Activated CD8-positive, alpha-beta T cell treated with anti-CD3 and anti-CD28 coated beads for 36 hours (primary cell): Measurements from ENCODE around the gene UBE2D1. TPM values are rescaled to one million over a fixed set of nuclear protein-coding genes. Genes with fewer than 3 reads are reported as not detected.
A peak's percentile ranks its signal among the peaks of the same experiment; 100 is the strongest.

Experiments
- ATAC-seq: fragments of 200-7000 bp; cut with Tn5 transposase; one replicate; pipeline ENCODE4 v1.10.0; 2021; ENCODE audit warnings: mild to moderate bottlenecking, moderate library complexity
- CTCF ChIA-PET: fragments of 350-600 bp; sonication (Branson Sonifier 250); formaldehyde crosslinking; loops from one replicate; lab custom pipeline; 2021; ENCODE audit warnings: antibody characterized with exemption; lab: Charles Lee
- POLR2A ChIA-PET: fragments of 350-600 bp; sonication (Branson Sonifier 250); formaldehyde crosslinking; loops from one replicate; lab custom pipeline; 2021; ENCODE audit warnings: antibody characterized with exemption; lab: Charles Lee
- DNase-seq: peaks from one replicate; pipeline ENCODE4 v3.0.0-alpha.2; 2020
- H3K27ac Mint-ChIP-seq: one replicate; pipeline ENCODE4 v1.8.0; 2021; ENCODE audit warnings: mild to moderate bottlenecking, mixed read lengths
- H3K27me3 Mint-ChIP-seq: one replicate; pipeline ENCODE4 v1.8.0; 2021; ENCODE audit warnings: mixed read lengths
- H3K36me3 Mint-ChIP-seq: one replicate; pipeline ENCODE4 v1.8.0; 2021; ENCODE audit warnings: low read depth, mixed read lengths
- H3K4me1 Mint-ChIP-seq: one replicate; pipeline ENCODE4 v1.8.0; 2021; ENCODE audit warnings: low read depth, mixed read lengths
- H3K4me3 Mint-ChIP-seq: one replicate; pipeline ENCODE4 v1.8.0; 2021; ENCODE audit warnings: mild to moderate bottlenecking, moderate library complexity, mixed read lengths
- H3K9me3 Mint-ChIP-seq: one replicate; pipeline ENCODE4 v1.8.0; 2021; ENCODE audit warnings: mixed read lengths
- intact Hi-C: fragments of 100-400 bp; cut with micrococcal nuclease; formaldehyde crosslinking; loops from one replicate; pipeline ENCODE4 v1.10.0; 2022
- total RNA-seq, 2 experiments: library from RNA; stranded (reverse); gene quantifications; one replicate each; pipeline ENCODE4 v1.2.3, GENCODE V29; 2021
- TF ChIP-seq, protein P1 (sequence below): fragments of 200-600 bp; IDR thresholded peaks from one replicate; pipeline ENCODE4 v1.8.0; 2022; ENCODE audit warnings: antibody characterized with exemption, mild to moderate bottlenecking

UBE2D1 gene
- total RNA-seq, 2 experiments from 2014 or later, result 12.1 to 12.8 TPM

- DNase-seq (no peak), ATAC-seq (no peak)
- TF ChIP-seq, protein P1, sequence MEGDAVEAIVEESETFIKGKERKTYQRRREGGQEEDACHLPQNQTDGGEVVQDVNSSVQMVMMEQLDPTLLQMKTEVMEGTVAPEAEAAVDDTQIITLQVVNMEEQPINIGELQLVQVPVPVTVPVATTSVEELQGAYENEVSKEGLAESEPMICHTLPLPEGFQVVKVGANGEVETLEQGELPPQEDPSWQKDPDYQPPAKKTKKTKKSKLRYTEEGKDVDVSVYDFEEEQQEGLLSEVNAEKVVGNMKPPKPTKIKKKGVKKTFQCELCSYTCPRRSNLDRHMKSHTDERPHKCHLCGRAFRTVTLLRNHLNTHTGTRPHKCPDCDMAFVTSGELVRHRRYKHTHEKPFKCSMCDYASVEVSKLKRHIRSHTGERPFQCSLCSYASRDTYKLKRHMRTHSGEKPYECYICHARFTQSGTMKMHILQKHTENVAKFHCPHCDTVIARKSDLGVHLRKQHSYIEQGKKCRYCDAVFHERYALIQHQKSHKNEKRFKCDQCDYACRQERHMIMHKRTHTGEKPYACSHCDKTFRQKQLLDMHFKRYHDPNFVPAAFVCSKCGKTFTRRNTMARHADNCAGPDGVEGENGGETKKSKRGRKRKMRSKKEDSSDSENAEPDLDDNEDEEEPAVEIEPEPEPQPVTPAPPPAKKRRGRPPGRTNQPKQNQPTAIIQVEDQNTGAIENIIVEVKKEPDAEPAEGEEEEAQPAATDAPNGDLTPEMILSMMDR, result no peak
- Mint-ChIP-seq H3K9me3 (no peaks in the 10 kb centered on the region), H3K36me3 (peaks cover 16% of the 10 kb centered on the region), H3K27me3 (no peaks in the 10 kb centered on the region), H3K27ac (no peak overlapping the region), H3K4me3 (no peak overlapping the region), H3K4me1 (peaks cover 24% of the 10 kb centered on the region)
- intact Hi-C loops, result loop anchor here (5.0 to 10.0 kb wide), 2 partner anchors 45 to 118 kb away; partner anchors contain the start of genes CISD1, IPMK and UBE2D1
- ChIA-PET POLR2A (interaction anchor here (0.7 kb wide), 1 partner anchor 57 kb away, joined by 4 read pairs; no protein-coding TSS in a partner anchor), CTCF (interaction anchor here (3.5 kb wide), 1 partner anchor 83 kb away, joined by 13 read pairs; no protein-coding TSS in a partner anchor)
Observed at GRCh38 chr10:58382489-58382995, 47.7 kb downstream of the UBE2D1 start.

- Mint-ChIP-seq H3K4me1 (peaks cover 33% of the 10 kb centered on the region), H3K9me3 (no peaks in the 10 kb centered on the region), H3K27ac (no peak overlapping the region), H3K36me3 (peaks cover 28% of the 10 kb centered on the region), H3K4me3 (peak overlapping the region; percentile 92), H3K27me3 (no peaks in the 10 kb centered on the region)
- ATAC-seq (no peak), DNase-seq (no peak)
- TF ChIP-seq, protein P1, result no peak
- intact Hi-C loops, result loop anchor here (2.0 to 10.0 kb wide), 3 partner anchors 47 to 119 kb away; partner anchors contain the start of genes CISD1, IPMK and UBE2D1
- CTCF ChIA-PET, result interaction anchor here (0.9 to 4.7 kb wide), 12 partner anchors 9 to 1524 kb away, joined by 3 to 64 read pairs (median 6); partner anchors contain the start of gene UBE2D1
- POLR2A ChIA-PET, result interaction anchor here (1.0 to 1.6 kb wide), 3 partner anchors 31 to 83 kb away, joined by 3 read pairs; no protein-coding TSS in a partner anchor
Observed at GRCh38 chr10:58384095-58384494, 49.3 kb downstream of the UBE2D1 start.

GRCh38 chr10:58384544-58384998, 49.8 kb downstream of the UBE2D1 start:
- ATAC-seq, result no peak

DNA sequence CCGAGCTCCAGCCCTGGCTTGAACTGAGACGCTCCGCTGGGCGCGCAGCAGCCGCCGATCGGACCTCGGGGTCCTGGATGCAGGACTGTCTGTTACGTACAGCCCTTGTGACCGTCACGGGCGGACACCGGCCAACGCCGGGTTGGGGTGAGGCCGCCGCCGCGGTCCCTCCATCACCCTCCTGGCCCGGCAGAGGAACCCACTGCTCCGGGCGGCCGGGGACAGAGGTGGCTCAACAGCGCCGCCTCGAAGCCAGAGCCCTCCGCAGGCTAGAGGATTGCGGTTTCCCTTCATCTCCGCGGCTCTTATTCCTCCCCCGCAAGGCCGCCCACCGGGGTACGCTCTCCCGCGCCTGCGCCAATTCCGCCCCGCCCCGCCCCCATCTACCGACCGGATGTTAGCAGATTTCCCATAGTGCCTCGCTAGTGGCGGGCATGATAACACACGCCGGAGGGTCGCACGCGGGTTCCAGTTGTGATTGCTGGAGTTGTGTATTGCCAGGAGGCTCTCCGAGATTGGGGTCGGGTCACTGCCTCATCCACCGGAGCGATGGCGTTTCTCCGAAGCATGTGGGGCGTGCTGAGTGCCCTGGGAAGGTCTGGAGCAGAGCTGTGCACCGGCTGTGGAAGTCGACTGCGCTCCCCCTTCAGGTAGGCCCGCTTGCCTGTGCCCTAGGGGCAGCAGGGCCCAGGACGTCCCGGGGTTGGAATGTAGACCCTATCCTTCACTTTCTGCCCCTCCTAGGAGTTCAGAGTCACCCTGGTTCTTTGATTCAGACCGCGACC, 50.4 kb downstream of the UBE2D1 start, which contains the start of gene TFAM:
TFAM (plus strand) TSS at position 412 of the 785 bp plus-strand sequence; CDS start at position 550, 138 bp downstream.
- POLR2A ChIA-PET, result interaction anchor here (0.9 to 2.3 kb wide), 11 partner anchors 8 to 116 kb away, joined by 3 to 7 read pairs (median 3); partner anchors contain the start of gene CISD1
- ATAC-seq, result peak; percentile 91
- Mint-ChIP-seq H3K27ac (peak within 1 kb of the TSS; percentile 96), H3K27me3 (no peaks in the 10 kb centered on the region), H3K4me1 (peaks cover 42% of the 10 kb centered on the region), H3K36me3 (peaks cover 37% of the 10 kb centered on the region), H3K9me3 (no peaks in the 10 kb centered on the region), H3K4me3 (peak within 1 kb of the TSS; percentile 92)
- TF ChIP-seq, protein P1, result peak; percentile 56
- DNase-seq, result peak; percentile 98
- CTCF ChIA-PET, result interaction anchor here (0.9 to 4.7 kb wide), 20 partner anchors 10 to 1523 kb away, joined by 3 to 64 read pairs (median 4); partner anchors contain the start of genes CISD1 and UBE2D1
- intact Hi-C loops, result loop anchor here (2.0 to 10.0 kb wide), 4 partner anchors 48 to 120 kb away; partner anchors contain the start of genes CISD1, IPMK and UBE2D1

More at GRCh38 chr10:58384544-58384998, 49.8 kb downstream of the UBE2D1 start:
- no peak for DNase-seq
- TF ChIP-seq, protein P1, result no peak
- intact Hi-C loops, result loop anchor here (2.0 to 10.0 kb wide), 3 partner anchors 47 to 120 kb away; partner anchors contain the start of genes CISD1, IPMK and UBE2D1
- CTCF ChIA-PET, result interaction anchor here (0.9 to 4.7 kb wide), 18 partner anchors 9 to 1523 kb away, joined by 3 to 64 read pairs (median 4); partner anchors contain the start of gene UBE2D1
- Mint-ChIP-seq H3K27me3 (no peaks in the 10 kb centered on the region), H3K9me3 (no peaks in the 10 kb centered on the region), H3K4me1 (peaks cover 36% of the 10 kb centered on the region), H3K4me3 (peak overlapping the region; percentile 92), H3K27ac (peak overlapping the region; percentile 78), H3K36me3 (peaks cover 32% of the 10 kb centered on the region)
- POLR2A ChIA-PET, result interaction anchor here (1.0 to 1.6 kb wide), 4 partner anchors 9 to 84 kb away, joined by 3 read pairs; no protein-coding TSS in a partner anchor
